ENCODE results near the gene PCBP3.

- TF ChIP-seq CTCF (IDR thresholded peaks at IDR 0.05) = no peak
- no peak for TF ChIP-seq SIN3A (IDR thresholded peaks at IDR 0.05; ENCODE audit: borderline replicate concordance, insufficient read depth, low read depth, low read length)
Measured at GRCh38 chr21:45817345-45817744, 173.8 kb downstream of the PCBP3 start.

Data from Panc1 (cell line).